ENCODE data around the gene IFNAR1. TPM values are rescaled to one million over a fixed set of nuclear protein-coding genes. Genes with fewer than 3 reads are reported as not detected.

IFNAR1 gene
- polyA plus RNA-seq, 3 donors, result 16.8 to 95.3 (median 56.2) TPM

- no peak for DNase-seq
- Histone ChIP-seq H4K20me1 (ENCODE audit: insufficient read depth, low read length) (no peaks in the 10 kb centered on the region), H3K4me3 (replicated peaks in 1 of 3; ENCODE audit: low read depth in 2 of 3, low read length in 3 of 3) (no peak overlapping the region), H3K27ac (ENCODE audit: low read depth in 1 of 2, low read length in 2 of 2) (peak overlapping the region in 1 of 2 donors; percentile 92), H3K36me3 (replicated peaks in 1 of 2; ENCODE audit: control insufficient read depth in 1 of 2, insufficient read depth in 2 of 2, low read length in 2 of 2) (no peaks in the 10 kb centered on the region), H2AFZ (ENCODE audit: insufficient read depth, low read depth, low read length, poor library complexity, severe bottlenecking) (no peak overlapping the region), H3K4me2 (replicated peaks; ENCODE audit: extremely low read depth, low read length, poor library complexity, severe bottlenecking) (no peak overlapping the region), H3K9ac (ENCODE audit: insufficient read depth, low read length, poor library complexity, severe bottlenecking) (no peak overlapping the region), H3K27me3 (ENCODE audit: control insufficient read depth in 2 of 2, insufficient read depth in 2 of 2, low read length in 2 of 2) (no peaks in the 10 kb centered on the region), H3K4me1 (ENCODE audit: control insufficient read depth in 1 of 2, insufficient read depth in 2 of 2, low read length in 2 of 2) (peaks cover 94 to 100% of the 10 kb centered on the region in 2 donors), H3K79me2 (ENCODE audit: insufficient read depth, low read length) (peaks cover 24% of the 10 kb centered on the region), H3K9me3 (replicated peaks in 1 of 2; ENCODE audit: control insufficient read depth in 1 of 2, insufficient read depth in 1 of 2, low read length in 2 of 2) (no peaks in the 10 kb centered on the region)
- H3K27ac Mint-ChIP-seq, result peak overlapping the region in 6 of 7 donors; percentile 1 to 99 (median 68)
- no peaks in the 10 kb centered on the region for H3K9me3 Mint-ChIP-seq
- H3K4me3 Mint-ChIP-seq, result no peak overlapping the region
- no CpG with 5 or more reads among the region's 6 CpGs for WGBS (ENCODE audit: insufficient coverage)
- H3K27me3 Mint-ChIP-seq (ENCODE audit: low read depth in 3 of 3), result no peaks in the 10 kb centered on the region
- intact Hi-C loops (cut with micrococcal nuclease), result no loop called here
- peaks cover 2 to 5% of the 10 kb centered on the region in 2 donors for H3K36me3 Mint-ChIP-seq
- peaks cover 86% of the 10 kb centered on the region for H3K4me1 Mint-ChIP-seq
- TF ChIP-seq CTCF (IDR thresholded peaks at IDR 0.05), result peak; percentile 32
Observed at GRCh38 chr21:33386222-33386784, 61.5 kb downstream of the IFNAR1 start.

GRCh38 chr21:33387294-33387693, 62.5 kb downstream of the IFNAR1 start:
- Histone ChIP-seq H3K79me2 (ENCODE audit: insufficient read depth, low read length) (peaks cover 14% of the 10 kb centered on the region), H4K20me1 (ENCODE audit: insufficient read depth, low read length) (no peaks in the 10 kb centered on the region), H3K4me2 (replicated peaks; ENCODE audit: extremely low read depth, low read length, poor library complexity, severe bottlenecking) (no peak overlapping the region), H3K4me1 (ENCODE audit: control insufficient read depth in 1 of 2, insufficient read depth in 2 of 2, low read length in 2 of 2) (peaks cover 94 to 100% of the 10 kb centered on the region in 2 donors), H3K4me3 (replicated peaks in 1 of 3; ENCODE audit: low read depth in 2 of 3, low read length in 3 of 3) (no peak overlapping the region), H3K36me3 (replicated peaks in 1 of 2; ENCODE audit: control insufficient read depth in 1 of 2, insufficient read depth in 2 of 2, low read length in 2 of 2) (no peaks in the 10 kb centered on the region), H2AFZ (ENCODE audit: insufficient read depth, low read depth, low read length, poor library complexity, severe bottlenecking) (no peak overlapping the region), H3K9ac (ENCODE audit: insufficient read depth, low read length, poor library complexity, severe bottlenecking) (no peak overlapping the region), H3K9me3 (replicated peaks in 1 of 2; ENCODE audit: control insufficient read depth in 1 of 2, insufficient read depth in 1 of 2, low read length in 2 of 2) (no peaks in the 10 kb centered on the region), H3K27ac (ENCODE audit: low read depth in 1 of 2, low read length in 2 of 2) (peak overlapping the region; percentile 82 to 92), H3K27me3 (ENCODE audit: control insufficient read depth in 2 of 2, insufficient read depth in 2 of 2, low read length in 2 of 2) (no peaks in the 10 kb centered on the region)
- Mint-ChIP-seq H3K9me3 (no peaks in the 10 kb centered on the region), H3K36me3 (peaks cover under 1 to 3% of the 10 kb centered on the region in 2 donors), H3K4me3 (no peak overlapping the region), H3K4me1 (peaks cover 87% of the 10 kb centered on the region), H3K27me3 (ENCODE audit: low read depth in 3 of 3) (no peaks in the 10 kb centered on the region), H3K27ac (peak overlapping the region; percentile 97 to 100 (median 99))
- intact Hi-C loops (cut with micrococcal nuclease), result no loop called here
- no peak for TF ChIP-seq CTCF (IDR thresholded peaks at IDR 0.05)
- no peak for DNase-seq
- WGBS (ENCODE audit: insufficient coverage), result 90% methylated on average over 4 of the region's 6 CpGs
